Pancreas (tissue), 10 donors: ENCODE results near the gene AFAP1L1. TPM values are rescaled to one million over a fixed set of nuclear protein-coding genes. Genes with fewer than 3 reads are reported as not detected.
A peak's percentile ranks its signal among the peaks of the same experiment; 100 is the strongest.

Experiments used
- ATAC-seq, 4 donors: fragments of 200-7000 bp; cut with Tn5 transposase; one replicate each; pipeline versions ENCODE4 v1.8.0 to v1.9.1; 2020; ENCODE audit warnings: mild to moderate bottlenecking in 4 of 4, moderate library complexity in 4 of 4
- DNase-seq, 6 donors: peaks; one replicate each; pipeline ENCODE4 v3.0.0-alpha.2; 2020
- FAIRE-seq: peaks from 2 replicates; lab custom pipeline; 2012; peaks lifted over from hg19 to GRCh38; lab: Jason Lieb, UNC
- H3K27ac ChIP-seq, 4 donors: fragments of 200-600 bp; sonication (generic); 1 replicate in 3 of 4; 2 replicates in 1 of 4; pipeline versions ENCODE4 v1.5.0 to v1.8.0; 2020
- H3K27me3 ChIP-seq, 4 donors: fragments of 200-600 bp; one replicate each; pipeline ENCODE4 v1.8.0; 2021
- H3K36me3 ChIP-seq, 3 donors: fragments of 200-600 bp; sonication (generic) in 1 of 3; one replicate each; pipeline versions ENCODE4 v1.5.0 to v1.8.0; 2020 to 2021
- H3K4me1 ChIP-seq, 3 donors: fragments of 200-600 bp; one replicate each; pipeline ENCODE4 v1.8.0; 2021
- H3K4me3 ChIP-seq, 4 donors: fragments of 200-600 bp; sonication (generic) in 2 of 4; one replicate each; pipeline versions ENCODE4 v1.5.0 to v1.8.0; 2020 to 2021
- H3K9me3 ChIP-seq, 4 donors: fragments of 200-600 bp; one replicate each; pipeline ENCODE4 v1.8.0; 2021
- CTCF ChIP-seq, 4 donors: fragments of 200-600 bp; sonication (generic) in 3 of 4; IDR thresholded peaks; one replicate each; pipeline versions ENCODE4 v1.5.0 to v1.8.0; 2021; ENCODE audit warnings: antibody characterized with exemption in 4 of 4
- WGBS, 2 donors: extraction: QIAGEN DNeasy Blood & Tissue Kit; methylation state at CpG; one replicate each; pipeline ENCODE4 v1.1.7; 2013; 5-methylcytosine and 5-hydroxymethylcytosine counted together
- intact Hi-C, 3 donors: fragments of 100-400 bp; cut with DNase I; formaldehyde crosslinking; loops; one replicate each; pipeline versions ENCODE4 v1.11.1 to v1.14.2; 2022
- polyA plus RNA-seq, 2 donors: library from polyadenylated mRNA; stranded (reverse); fragments of 200-250 nt; gene quantifications; one replicate each; pipeline ENCODE4 v1.2.3, GENCODE V29; 2013
- total RNA-seq, 6 donors: library from RNA; stranded (reverse); fragmentation: NEBNext Ultra II Directional in 4 of 6; extraction: Animal tissue kit (Norgen Biotek cat#: 25700) in 4 of 6; gene quantifications; one replicate each; pipeline versions ENCODE4 v1.2.1 to v1.2.4, GENCODE V29; 2021 to 2023
- donor health status: healthy with polysubstance abuse.
- donor health status: DM: no; HTN: no; CAD: no; lungs with moderate emphysema.
- donor health status: DM: no; HTN: no; CAD: no.
- donor health status: control.
- donor health status: control.
- donor health status: Bipolar disorder and iron deficiency.
- donor health status: DM: yes; HTN: yes; CAD: no.
- donor health status: DM: no; HTN: no; CAD: no.
- donor health status: DM: no; HTN: no; CAD: no.
- donor health status: DM: yes; HTN: yes; CAD: no.

AFAP1L1 gene
- total and polyA plus RNA-seq, 8 donors = 0.54 to 2.4 (median 1.2) TPM

GRCh38 chr5:149288436-149288835 is 16.8 kb downstream of the AFAP1L1 start:
- no peak for TF ChIP-seq CTCF (IDR thresholded peaks at IDR 0.05)
- ATAC-seq (no peak), DNase-seq (no peak), FAIRE-seq (no peak)
- Histone ChIP-seq H3K36me3 (no peaks in the 10 kb centered on the region), H3K9me3 (no peaks in the 10 kb centered on the region), H3K4me1 (no peaks in the 10 kb centered on the region), H3K4me3 (no peak overlapping the region), H3K27me3 (no peaks in the 10 kb centered on the region), H3K27ac (peak overlapping the region in 1 of 4 donors; percentile 47)
- intact Hi-C loops = no loop called here
- WGBS, 2 donors = 86 to 93% methylated on average over 8 of the region's 8 CpGs

GRCh38 chr5:149289301-149289700 is 17.6 kb downstream of the AFAP1L1 start:
- FAIRE-seq (no peak), DNase-seq (no peak)
- H3K27ac ChIP-seq = no peak overlapping the region

DNA sequence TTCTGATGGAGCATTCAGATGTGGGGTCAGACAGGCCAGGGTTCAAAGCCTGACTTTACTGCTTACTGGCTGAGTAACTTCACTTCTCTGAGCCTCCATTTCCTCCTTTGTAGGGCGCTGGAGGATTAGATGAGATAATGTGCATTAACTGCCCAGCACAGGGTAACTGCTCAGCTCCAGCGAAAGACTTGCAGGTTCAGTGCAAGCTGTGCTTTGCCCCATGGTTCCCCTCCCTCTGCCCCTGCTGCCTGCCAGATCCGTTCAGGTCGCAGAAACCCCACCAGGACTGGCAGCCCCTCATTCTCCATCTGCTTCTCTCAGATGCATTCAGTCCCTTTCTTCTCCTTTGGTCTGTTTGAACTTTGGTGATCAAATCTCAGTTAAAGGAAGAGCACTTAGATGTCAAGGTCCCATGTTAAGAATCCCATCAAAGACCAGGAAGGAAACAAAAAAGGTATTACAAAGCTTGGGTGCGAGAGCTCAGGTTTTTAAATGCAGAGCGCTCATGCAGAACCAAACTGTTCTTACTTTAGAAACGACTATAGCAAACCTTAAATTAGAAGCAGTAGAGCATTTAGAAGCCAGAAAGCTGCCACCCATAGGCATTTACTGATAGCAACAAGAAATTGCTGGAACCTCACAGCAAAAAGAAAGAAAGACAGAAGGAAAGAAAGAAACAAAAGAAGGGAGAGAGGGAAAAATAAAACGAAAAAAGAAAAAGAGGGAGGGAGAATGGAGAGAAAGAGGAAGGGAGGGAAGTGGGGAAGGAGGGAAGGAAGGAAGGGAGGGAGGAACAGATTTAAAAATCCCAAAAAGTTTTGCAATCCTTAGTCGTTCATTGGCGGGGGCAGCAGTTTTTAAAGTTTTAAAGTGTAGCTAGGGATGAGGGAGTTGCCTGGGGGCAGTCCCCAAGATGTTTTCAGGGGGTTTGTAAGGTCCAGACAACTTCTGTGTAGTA is 23.5 kb downstream of the AFAP1L1 start:
- H3K9me3 ChIP-seq = no peaks in the 10 kb centered on the region
- H3K27me3 ChIP-seq = no peaks in the 10 kb centered on the region
- 59 to 65% methylated on average over 10 of the region's 10 CpGs for WGBS, 2 donors
- intact Hi-C loops = no loop called here
- H3K27ac ChIP-seq = no peak overlapping the region
- DNase-seq = no peak
- no peak for FAIRE-seq
- no peak for TF ChIP-seq CTCF (IDR thresholded peaks at IDR 0.05)
- H3K4me3 ChIP-seq = no peak overlapping the region
- H3K4me1 ChIP-seq = no peaks in the 10 kb centered on the region
- no peaks in the 10 kb centered on the region for H3K36me3 ChIP-seq
- ATAC-seq = no peak

More at GRCh38 chr5:149289301-149289700, 17.6 kb downstream of the AFAP1L1 start:
- no peak overlapping the region for H3K4me3 ChIP-seq
- no peaks in the 10 kb centered on the region for H3K9me3 ChIP-seq
- H3K4me1 ChIP-seq = no peaks in the 10 kb centered on the region
- no peaks in the 10 kb centered on the region for H3K36me3 ChIP-seq
- no peak for ATAC-seq
- intact Hi-C loops = no loop called here
- H3K27me3 ChIP-seq = no peaks in the 10 kb centered on the region
- TF ChIP-seq CTCF (IDR thresholded peaks at IDR 0.05) = no peak
- 52 to 54% methylated on average over 7 of the region's 7 CpGs for WGBS, 2 donors

DNA sequence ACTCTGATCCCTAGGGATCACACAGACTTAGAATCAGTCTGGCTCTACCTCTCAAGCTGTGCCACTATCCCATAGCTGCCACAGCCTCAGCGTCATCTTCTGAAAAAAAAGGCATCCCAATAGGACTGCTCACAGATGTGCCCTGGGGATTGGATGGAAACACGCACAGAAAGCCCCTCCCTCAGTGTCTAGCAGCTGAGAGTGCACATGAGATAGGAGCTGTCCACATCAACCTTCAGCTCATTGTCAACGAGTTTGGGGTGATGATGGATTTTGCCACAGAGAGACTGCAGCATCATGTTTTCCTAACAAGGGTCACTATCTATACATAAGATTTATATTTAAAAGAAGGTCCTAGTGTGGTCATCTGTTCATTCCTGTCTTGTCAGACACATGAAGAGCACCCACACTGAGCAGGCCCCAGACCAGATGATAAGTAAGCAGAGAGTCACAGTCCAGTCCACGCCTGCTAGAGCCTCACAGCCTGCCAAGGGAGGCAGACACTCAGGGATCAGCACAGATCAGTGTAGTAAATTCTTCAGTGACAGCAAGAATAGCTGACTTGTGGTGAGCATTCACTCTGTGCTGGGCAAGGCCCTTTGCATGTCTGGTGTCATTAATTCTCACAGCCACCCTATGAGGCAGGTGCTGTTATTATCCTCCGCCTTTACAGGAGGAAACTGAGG is 25.8 kb downstream of the AFAP1L1 start:
- 78 to 88% methylated on average over 5 of the region's 5 CpGs for WGBS, 2 donors
- Histone ChIP-seq H3K4me1 (no peaks in the 10 kb centered on the region), H3K9me3 (no peaks in the 10 kb centered on the region), H3K36me3 (no peaks in the 10 kb centered on the region), H3K27me3 (no peaks in the 10 kb centered on the region), H3K27ac (no peak overlapping the region), H3K4me3 (no peak overlapping the region)
- no peak for TF ChIP-seq CTCF (IDR thresholded peaks at IDR 0.05)
- intact Hi-C loops = no loop called here
- DNase-seq = no peak
- no peak for FAIRE-seq
- ATAC-seq = no peak
